HG03575 (cell line): ENCODE data around the gene TM6SF1.
"Not testable (repeated sequence)": the region's sequence is repeated elsewhere in the genome, so short reads cannot be mapped to it uniquely, and the experiment has no call there.

Experiments
- ATAC-seq: cut with Tn5 transposase; IDR thresholded peaks from one replicate; pipeline ENCODE4 v1.9.1; 2021; ENCODE audit not compliant: unreplicated experiment, insufficient number of reproducible peaks, low FRiP score; ENCODE audit errors: extremely low read depth

The TM6SF1 gene

GRCh38 chr15:83085864-83086552, 21.4 kb upstream of the TM6SF1 start:
- not testable (repeated sequence) for ATAC-seq

- no peak for ATAC-seq
These were observed 19.9 kb upstream of the TM6SF1 start for GRCh38 chr15:83087576-83087975.

- no peak for ATAC-seq
These were observed 18.6 kb upstream of the TM6SF1 start for GRCh38 chr15:83088876-83089275.

GRCh38 chr15:83090465-83090864, 17.0 kb upstream of the TM6SF1 start:
- no peak for ATAC-seq

GRCh38 chr15:83091965-83092308, 15.5 kb upstream of the TM6SF1 start:
- not testable (repeated sequence) for ATAC-seq

- no peak for ATAC-seq
These were observed 15.0 kb upstream of the TM6SF1 start for GRCh38 chr15:83092309-83092976.

GRCh38 chr15:83094583-83094982, 12.9 kb upstream of the TM6SF1 start:
- ATAC-seq: no peak

- no peak for ATAC-seq
These were observed 9.4 kb upstream of the TM6SF1 start for GRCh38 chr15:83098079-83098478.

- ATAC-seq: no peak
These were observed 8.2 kb upstream of the TM6SF1 start for GRCh38 chr15:83099290-83099689.

- ATAC-seq: no peak
These were observed 7.3 kb upstream of the TM6SF1 start for GRCh38 chr15:83100097-83100646.

GRCh38 chr15:83102346-83102745, 5.1 kb upstream of the TM6SF1 start:
- ATAC-seq: no peak

GRCh38 chr15:83104141-83104540, 3.3 kb upstream of the TM6SF1 start:
- ATAC-seq: no peak

- ATAC-seq: no peak
These were observed 2.0 kb upstream of the TM6SF1 start for GRCh38 chr15:83105440-83105839.

- ATAC-seq: no peak
These were observed 366 bp downstream of the TM6SF1 start for GRCh38 chr15:83107841-83108181.

- ATAC-seq: peak; percentile 55
These were observed 1.1 kb downstream of the TM6SF1 start for GRCh38 chr15:83108266-83109219.

- no peak for ATAC-seq
These were observed 2.1 kb downstream of the TM6SF1 start for GRCh38 chr15:83109532-83109931.

- no peak for ATAC-seq
These were observed 2.9 kb downstream of the TM6SF1 start for GRCh38 chr15:83110381-83110780.

- no peak for ATAC-seq
These were observed 3.7 kb downstream of the TM6SF1 start for GRCh38 chr15:83111149-83111548.

- ATAC-seq: no peak
These were observed 4.9 kb downstream of the TM6SF1 start for GRCh38 chr15:83112233-83112955.
